ENCODE data around the gene NCOA7.
"Not testable (repeated sequence)": the region's sequence is repeated elsewhere in the genome, so short reads cannot be mapped to it uniquely, and the experiment has no call there.

The NCOA7 gene

DNA sequence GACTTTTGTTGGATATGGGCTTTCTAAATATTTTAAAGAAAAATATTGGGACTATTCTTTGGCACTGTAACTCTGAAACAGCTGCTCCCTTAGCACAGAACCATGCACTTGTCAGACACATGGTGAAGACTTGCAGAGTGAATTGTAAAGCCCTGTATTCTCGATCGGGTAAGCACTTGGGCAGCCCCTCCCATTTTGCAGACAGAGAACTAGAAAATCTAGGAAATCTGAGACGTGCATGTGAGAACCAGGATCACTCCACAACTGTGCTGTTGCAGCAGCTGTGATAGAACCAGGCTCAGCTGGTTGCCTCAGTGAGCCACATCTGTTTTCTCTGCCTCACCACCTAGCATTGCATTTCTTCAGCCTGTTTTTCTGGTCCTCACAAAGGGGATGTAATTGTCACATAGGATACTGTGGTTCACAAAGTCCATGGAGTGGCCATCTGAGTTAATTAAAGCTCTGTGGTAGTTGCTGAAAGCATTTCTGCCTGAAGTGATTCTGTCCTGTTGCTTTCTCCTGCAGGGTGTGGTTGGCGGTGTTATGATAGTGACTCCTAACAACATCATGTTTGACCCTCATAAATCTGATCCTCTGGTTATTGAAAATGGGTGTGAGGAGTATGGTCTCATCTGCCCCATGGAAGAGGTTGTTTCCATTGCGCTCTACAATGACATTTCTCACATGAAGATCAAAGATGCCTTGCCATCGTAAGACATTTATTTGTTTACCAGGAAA is 94.0 kb downstream of the NCOA7 start:
- DNase-seq: no peak

DNA sequence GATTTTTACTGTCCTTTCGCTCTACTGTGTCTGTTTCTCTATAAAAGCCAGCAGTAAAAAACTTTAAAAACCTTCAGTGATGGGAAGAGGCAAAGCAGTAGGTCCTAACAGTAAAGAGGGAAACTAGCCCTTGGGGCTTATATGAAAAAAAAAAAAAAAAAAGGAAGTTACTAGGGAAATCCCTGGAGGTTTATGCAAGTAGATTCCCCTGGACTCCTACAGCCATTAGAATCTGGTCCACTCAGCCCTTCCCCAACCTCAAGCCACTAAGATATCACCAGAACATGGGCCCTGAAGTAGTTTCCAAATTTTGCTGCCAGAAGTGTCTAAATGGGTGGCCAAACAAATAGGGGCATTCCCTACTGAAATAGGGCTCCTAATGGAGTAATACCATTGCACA is 95.3 kb downstream of the NCOA7 start:
- no peak for DNase-seq

- no peak for DNase-seq
These were observed 96.2 kb downstream of the NCOA7 start for GRCh38 chr6:125886914-125887313.

GRCh38 chr6:125887372-125887771 is 96.6 kb downstream of the NCOA7 start:
- DNase-seq: no peak

DNA sequence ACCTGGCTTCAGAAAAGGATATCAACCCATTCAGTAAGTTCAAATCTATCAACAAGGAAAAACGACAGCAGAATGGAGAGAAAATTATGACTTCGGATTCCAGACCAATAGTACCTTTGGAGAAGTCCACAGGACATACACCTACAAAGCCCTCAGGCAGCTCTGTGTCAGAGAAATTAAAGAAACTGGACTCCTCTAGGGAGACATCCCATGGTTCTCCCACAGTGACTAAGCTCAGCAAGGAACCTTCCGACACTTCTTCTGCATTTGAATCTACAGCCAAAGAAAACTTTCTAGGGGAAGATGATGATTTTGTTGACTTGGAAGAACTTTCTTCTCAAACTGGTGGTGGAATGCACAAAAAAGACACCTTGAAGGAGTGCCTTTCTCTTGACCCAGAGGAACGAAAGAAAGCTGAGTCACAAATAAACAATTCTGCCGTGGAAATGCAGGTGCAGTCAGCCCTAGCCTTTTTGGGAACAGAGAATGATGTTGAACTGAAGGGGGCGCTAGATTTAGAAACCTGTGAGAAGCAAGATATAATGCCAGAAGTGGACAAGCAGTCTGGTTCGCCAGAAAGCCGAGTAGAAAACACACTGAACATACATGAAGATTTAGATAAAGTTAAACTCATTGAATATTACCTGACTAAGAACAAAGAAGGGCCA is 98.4 kb downstream of the NCOA7 start:
- DNase-seq: no peak

DNA sequence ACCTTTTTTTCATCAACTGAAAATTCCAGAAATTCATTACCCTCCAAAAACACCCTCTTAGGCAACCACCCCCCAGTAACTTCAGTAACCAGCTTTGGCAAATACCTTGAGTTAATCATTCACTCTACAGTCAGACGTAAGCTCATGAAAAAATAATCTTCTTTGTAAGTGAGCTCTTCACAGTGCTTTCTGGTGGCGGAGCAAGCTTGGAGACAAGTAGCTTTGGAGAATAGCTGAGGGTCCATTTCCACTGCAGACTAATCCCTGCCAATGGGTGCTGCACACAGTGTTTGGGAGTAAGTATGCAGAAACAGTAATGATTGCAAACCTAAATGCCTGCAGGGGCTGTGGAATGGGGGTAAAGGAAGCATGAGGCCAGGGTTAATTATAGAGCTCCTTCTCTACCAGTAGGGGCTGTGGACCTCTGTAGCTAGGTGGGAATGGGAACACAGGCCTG is 109.0 kb downstream of the NCOA7 start:
- no peak for DNase-seq

DNA sequence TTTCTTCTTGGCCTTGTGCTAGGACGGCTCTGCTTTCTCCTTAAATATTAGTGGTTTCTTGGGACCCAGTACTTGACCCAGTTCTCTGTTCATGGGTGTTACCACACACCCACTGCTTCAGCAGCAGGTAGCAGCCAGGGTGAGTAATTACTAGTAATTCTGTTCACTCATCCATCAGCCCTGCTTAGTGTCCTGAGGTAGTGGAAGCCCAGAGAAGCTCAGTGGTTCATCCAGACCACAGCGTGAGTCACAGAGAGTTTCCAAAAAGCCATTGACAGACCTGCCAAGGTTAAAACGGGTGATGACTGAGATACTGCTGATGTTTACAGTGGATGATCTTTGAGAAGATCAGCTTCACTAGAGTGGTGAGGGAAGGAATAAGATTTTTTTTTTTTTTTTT is 114.1 kb downstream of the NCOA7 start:
- no peak for DNase-seq

- no peak for DNase-seq
These were observed 115.6 kb downstream of the NCOA7 start for GRCh38 chr6:125906158-125906998.

GRCh38 chr6:125910527-125910926 is 119.8 kb downstream of the NCOA7 start:
- no peak for DNase-seq

DNA sequence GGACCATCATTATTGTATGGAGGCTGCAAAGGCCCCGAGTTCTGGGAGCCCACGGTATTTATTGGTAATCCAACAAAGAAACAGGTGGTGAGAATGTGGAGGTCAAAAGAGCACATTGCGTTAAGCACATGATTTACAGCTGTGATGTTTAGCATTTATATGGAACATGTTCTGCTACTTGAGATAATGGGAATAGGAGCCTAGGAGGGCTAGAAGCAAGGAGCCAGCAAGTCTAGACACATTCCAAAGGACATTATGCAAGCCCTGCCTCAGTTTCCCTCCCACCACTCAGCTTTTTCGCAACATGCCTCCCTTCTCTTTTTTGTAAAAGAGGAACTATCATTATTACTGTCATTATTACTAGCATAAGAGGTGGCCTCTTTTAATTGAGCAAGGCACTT is 120.3 kb downstream of the NCOA7 start:
- DNase-seq: not testable (repeated sequence)

GRCh38 chr6:125912430-125912829 is 121.7 kb downstream of the NCOA7 start:
- not testable (repeated sequence) for DNase-seq

GRCh38 chr6:125913145-125913544 is 122.4 kb downstream of the NCOA7 start:
- no peak for DNase-seq

DNA sequence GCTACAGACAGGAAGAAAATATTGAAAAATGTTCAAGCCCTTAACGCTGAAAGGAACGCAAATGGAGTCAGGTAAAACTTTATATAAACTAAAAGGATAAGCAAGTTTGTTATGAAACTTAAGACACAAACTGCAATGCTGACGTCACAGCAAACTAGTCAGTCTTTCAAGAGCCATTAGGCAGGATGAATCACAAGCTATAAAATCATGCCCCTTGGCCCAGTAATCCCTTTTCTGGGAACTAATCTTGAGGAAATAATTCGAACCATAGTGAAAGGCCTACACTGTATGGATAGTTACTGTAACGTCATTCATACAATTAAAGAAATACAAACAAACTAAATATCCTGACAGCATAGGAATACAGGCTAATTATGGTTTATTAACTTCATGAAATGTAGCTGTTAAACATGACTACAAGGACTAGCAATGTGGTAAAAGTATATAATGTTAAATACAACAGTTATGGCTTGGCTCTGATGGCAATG is 123.1 kb downstream of the NCOA7 start:
- no peak for DNase-seq

- DNase-seq: no peak
These were observed 127.5 kb downstream of the NCOA7 start for GRCh38 chr6:125918230-125918629.

DNA sequence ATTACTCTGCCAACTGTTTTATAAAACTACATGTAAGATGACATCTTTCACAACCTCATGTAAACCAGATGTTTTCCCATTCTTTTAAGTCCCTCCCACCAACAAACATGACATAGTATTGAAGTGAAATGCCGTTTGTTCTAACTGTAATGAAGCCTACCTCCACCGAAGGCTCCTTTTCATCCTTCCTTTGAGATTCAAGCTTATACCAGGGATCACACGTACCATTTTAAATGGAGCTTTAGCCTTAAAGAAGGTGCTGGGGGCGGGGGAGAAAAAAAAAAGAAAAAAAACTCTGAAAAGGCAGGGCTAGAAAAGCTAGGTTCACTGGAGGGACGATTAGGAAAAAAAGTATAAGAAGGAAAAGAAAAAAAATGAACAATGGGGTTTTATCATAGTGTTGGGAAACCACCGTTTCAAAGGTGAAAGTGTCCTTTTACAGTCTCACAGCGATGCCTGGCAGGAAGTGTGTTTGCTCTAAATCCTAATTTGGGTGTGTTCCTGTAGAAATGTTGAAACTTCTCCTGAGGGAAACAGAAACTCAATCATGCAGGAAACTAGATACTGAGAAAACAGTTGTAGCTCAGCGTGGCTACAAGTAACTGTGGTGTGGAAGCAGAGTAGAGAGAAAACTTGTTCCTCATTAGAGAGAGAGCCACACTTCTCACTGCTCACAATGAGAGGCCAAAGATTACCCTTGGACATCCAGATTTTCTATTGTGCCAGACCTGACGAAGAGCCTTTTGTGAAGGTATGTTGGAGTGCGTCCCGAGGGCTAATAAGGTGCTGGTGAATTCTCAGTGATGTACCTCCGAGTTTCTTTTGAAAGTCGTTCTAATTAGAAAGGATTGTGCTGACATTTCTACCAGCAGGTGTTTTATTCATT is 128.2 kb downstream of the NCOA7 start:
- peak; percentile 18 for DNase-seq

DNA sequence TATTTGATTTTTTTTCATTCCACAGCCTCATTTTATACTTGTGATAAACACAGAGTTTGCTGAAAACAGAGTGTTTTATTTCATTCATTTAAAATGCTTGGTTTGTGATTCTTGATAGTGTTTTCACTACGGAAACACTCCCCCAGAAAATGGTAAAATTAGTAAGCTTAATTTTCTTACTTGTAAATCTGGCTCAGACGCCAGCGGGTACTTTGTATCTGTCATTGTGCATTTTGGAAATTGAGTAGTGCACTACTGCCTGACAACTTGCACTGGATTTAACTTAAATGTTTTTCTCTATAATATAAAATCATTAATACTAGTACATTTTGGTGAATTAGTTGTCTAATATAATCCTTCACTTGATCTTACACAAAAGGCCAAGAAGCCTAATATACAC is 128.9 kb downstream of the NCOA7 start:
- no peak for DNase-seq

GRCh38 chr6:125922322-125922860 is 131.6 kb downstream of the NCOA7 start:
- peak; percentile 62 for DNase-seq

GRCh38 chr6:125923366-125923877 is 132.7 kb downstream of the NCOA7 start:
- no peak for DNase-seq

DNA sequence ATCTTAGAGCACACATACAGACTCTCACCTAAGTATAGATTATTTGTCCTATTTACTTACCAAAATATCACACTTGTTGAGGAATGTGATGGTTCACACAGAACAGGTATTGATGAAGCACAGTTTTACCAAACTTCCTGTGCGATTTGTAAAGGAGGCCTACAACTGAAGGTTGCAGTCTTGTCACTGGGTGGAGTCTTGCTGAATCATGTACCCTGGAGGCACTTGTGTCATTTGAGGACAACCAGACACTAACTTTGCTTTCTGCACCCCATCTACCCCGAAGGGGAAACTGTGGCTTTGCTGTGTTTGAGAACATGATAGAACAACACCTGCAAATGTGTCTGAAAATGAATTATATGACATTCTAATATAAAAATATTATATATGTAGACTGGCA is 133.4 kb downstream of the NCOA7 start:
- no peak for DNase-seq

GRCh38 chr6:125924697-125925358 is 134.1 kb downstream of the NCOA7 start:
- DNase-seq: no peak

- DNase-seq: no peak
These were observed 136.0 kb downstream of the NCOA7 start for GRCh38 chr6:125926711-125927110.
